H1 (cell line): Measurements from ENCODE around the gene AP1M2. TPM values are rescaled to one million over a fixed set of nuclear protein-coding genes. Genes with fewer than 3 reads are reported as not detected.

ENCODE experiments used
- SIRT6 ChIP-seq: IDR thresholded peaks from one replicate; pipeline ENCODE4 v1.7.1; 2012; ENCODE audit warnings: low read length, inconsistent platforms
- polyA plus RNA-seq, 7 experiments: library from polyadenylated mRNA; depleted of rRNA in 3 of 7; stranded (reverse) in 5 of 7; unstranded in 2 of 7; fragments of >200 nt in 5 of 7; fragments of 200-250 nt in 2 of 7; gene quantifications; 1 replicate in 5 of 7; 2 replicates in 1 of 7; 4 replicates in 1 of 7; pipeline versions ENCODE4 v1.2.1 to v1.2.3, GENCODE V29; 2011 to 2013; ENCODE audit warnings: missing spikeins in 2 of 7, mixed read lengths in 2 of 7
- total RNA-seq: library from RNA; stranded (reverse); fragmentation: NEBNext Ultra II Directional; extraction: Animal tissue kit (Norgen Biotek cat#: 25700); gene quantifications from 2 replicates; pipeline ENCODE4 v1.2.1, GENCODE V29; 2021

AP1M2 gene
- total and polyA plus RNA-seq, 2 of the 8 experiments (the other 6 are each of a cell fraction or from before 2014, with no cell fraction given): 140 to 161 TPM

DNA sequence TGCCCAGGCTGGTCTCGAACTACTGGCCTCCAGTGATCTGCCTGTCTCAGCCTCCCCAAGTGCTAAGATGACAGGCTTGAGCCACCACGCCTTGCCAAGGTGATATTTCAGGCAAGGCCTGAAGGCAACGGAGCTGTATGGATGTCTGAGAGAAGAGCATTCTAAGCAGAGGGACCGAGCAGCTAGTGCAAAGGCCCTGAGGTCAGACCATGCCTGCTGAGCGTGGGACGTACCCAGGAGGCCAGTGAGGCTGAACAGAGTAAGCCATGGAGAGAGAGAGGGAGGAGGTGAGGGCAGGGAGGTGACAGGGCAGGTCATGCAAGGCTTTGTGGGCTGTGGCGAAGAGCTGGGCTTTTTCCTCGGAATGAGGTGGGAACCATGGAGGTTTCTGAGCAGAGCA lies 34.9 kb upstream of the AP1M2 start (continued):
- no peak for TF ChIP-seq SIRT6
- TF ChIP-seq, all 59 proteins: peak for 0
